GM12878 (cell line): ENCODE results near the gene PSMD13. TPM values are rescaled to one million over a fixed set of nuclear protein-coding genes. Genes with fewer than 3 reads are reported as not detected.

Experiments
- ATAC-seq: fragments of 200-7000 bp; cut with Tn5 transposase; 3 replicates; pipeline ENCODE4 v1.9.1; 2020; ENCODE audit warnings: mild to moderate bottlenecking, moderate library complexity
- BruUV-seq: library from RNA; stranded (reverse); fragments of 400-500 nt; replicated peaks from 2 replicates; lab custom pipeline; 2021; lab: Mats Ljungman, UMichigan
- CTCF ChIA-PET: fragments of 300-600 bp; sonication (Branson Sonifier 250); formaldehyde crosslinking; extraction: SDS; loops from one replicate; lab custom pipeline; 2021; ENCODE audit warnings: inconsistent platforms; lab: Yijun Ruan, JAX
- POLR2A ChIA-PET: fragments of 350-600 bp; formaldehyde crosslinking; extraction: SDS; loops from one replicate; lab custom pipeline; 2021; ENCODE audit warnings: inconsistent platforms; lab: Charles Lee
- RAD21 ChIA-PET: fragments of 300-600 bp; sonication (Branson Sonifier 250); formaldehyde crosslinking; loops from one replicate; lab custom pipeline; 2023; ENCODE audit warnings: antibody characterized with exemption; ENCODE audit not compliant: unreplicated experiment; lab: Charles Lee
- SMC1A ChIA-PET: fragments of 300-600 bp; sonication (Branson Sonifier 250); formaldehyde crosslinking; loops from one replicate; lab custom pipeline; 2023; ENCODE audit not compliant: unreplicated experiment, uncharacterized antibody; lab: Charles Lee
- DNase-seq: peaks from one replicate; pipeline ENCODE4 v3.0.0-alpha.2; 2011; ENCODE audit warnings: low read depth, low spot score
- FAIRE-seq: peaks from 3 replicates; lab custom pipeline; 2011; peaks lifted over from hg19 to GRCh38; lab: Jason Lieb, UNC
- H2AFZ ChIP-seq: 2 replicates; pipeline ENCODE4 v1.6.0; 2011; ENCODE audit warnings: low read depth, low read length, control low read depth; ENCODE audit not compliant: control insufficient read depth
- H3K27ac ChIP-seq: 2 replicates; pipeline ENCODE4 v1.5.1; 2011; ENCODE audit warnings: control low read depth; ENCODE audit not compliant: control insufficient read depth, insufficient read depth
- H3K27me3 ChIP-seq, 2 experiments: replicated peaks in 1 of 2; 2 replicates each; pipeline versions ENCODE4 v1.6.0 to v1.6.1; 2011; ENCODE audit warnings: low read length in 1 of 2; ENCODE audit not compliant: control insufficient read depth in 2 of 2, insufficient read depth in 2 of 2
- H3K36me3 ChIP-seq, 2 experiments: 2 replicates each; pipeline ENCODE4 v1.5.1; 2011; ENCODE audit warnings: low read length in 1 of 2; ENCODE audit not compliant: control insufficient read depth in 2 of 2, insufficient read depth in 2 of 2
- H3K4me1 ChIP-seq: 2 replicates; pipeline ENCODE4 v1.6.1; 2011; ENCODE audit warnings: mild to moderate bottlenecking, low read length, moderate library complexity, mixed read lengths; ENCODE audit not compliant: control insufficient read depth, insufficient read depth
- H3K4me2 ChIP-seq: 2 replicates; pipeline ENCODE4 v1.6.0; 2011; ENCODE audit warnings: control low read depth; ENCODE audit not compliant: control insufficient read depth, insufficient read depth
- H3K4me3 ChIP-seq: fragments of 200-600 bp; sonication (generic); 2 replicates; pipeline ENCODE4 v1.5.1; 2016
- H3K79me2 ChIP-seq: 2 replicates; pipeline ENCODE4 v1.6.0; 2011; ENCODE audit warnings: low read length; ENCODE audit not compliant: control insufficient read depth, insufficient read depth
- H3K9ac ChIP-seq: 2 replicates; pipeline ENCODE4 v1.8.0; 2011; ENCODE audit warnings: low read length, control low read depth, mixed read lengths; ENCODE audit not compliant: control insufficient read depth, insufficient read depth
- H3K9me3 ChIP-seq: replicated peaks from 3 replicates; pipeline ENCODE4 v1.5.1; 2011; ENCODE audit warnings: mild to moderate bottlenecking, low read length; ENCODE audit not compliant: control insufficient read depth, insufficient read depth
- H4K20me1 ChIP-seq: 2 replicates; pipeline ENCODE4 v1.6.0; 2011; ENCODE audit not compliant: control insufficient read depth, insufficient read depth
- YY1 ChIP-seq: IDR thresholded peaks from 2 replicates; pipeline ENCODE4 v1.6.1; 2011; ENCODE audit warnings: low read depth, mild to moderate bottlenecking, low read length
- ZNF274 ChIP-seq: IDR thresholded peaks from one replicate; pipeline ENCODE4 v1.8.0; 2011; ENCODE audit not compliant: insufficient read length, insufficient read depth
- ZNF384 ChIP-seq: IDR thresholded peaks from 2 replicates; pipeline ENCODE4 v1.6.1; 2012; ENCODE audit warnings: low read depth, mild to moderate bottlenecking, low read length, improper control_type of control experiment, borderline replicate concordance
- in situ Hi-C: fragments of 300-500 bp; cut with MboI; formaldehyde crosslinking; loops from 9 replicates; pipeline ENCODE4 v1.14.3; 2018; ENCODE audit warnings: mixed read lengths
- intact Hi-C: fragments of 100-400 bp; cut with micrococcal nuclease; formaldehyde crosslinking; loops from one replicate; pipeline ENCODE4 v1.14.2; 2022; ENCODE audit not compliant: unreplicated experiment
- polyA plus RNA-seq, 11 experiments: library from polyadenylated mRNA; depleted of rRNA in 4 of 11; unstranded in 6 of 11; stranded (reverse) in 5 of 11; fragments of >200 nt; fragmentation: Nextera tagmentation in 4 of 11; fragmentation: Illumina TruSeq in 1 of 11; extraction: Ambion mirVana in 4 of 11; extraction: Trizol in 1 of 11; gene quantifications; 1 replicate in 1 of 11; 2 replicates in 10 of 11; pipeline versions ENCODE4 v1.2.1 to v1.2.3, GENCODE V29; 2011 to 2016; ENCODE audit warnings: inconsistent platforms in 2 of 11, missing spikeins in 2 of 11, low read depth in 1 of 11
- total RNA-seq, 4 experiments: library from RNA; depleted of rRNA in 3 of 4; stranded (reverse); fragments of >200 nt in 3 of 4; fragmentation: Illumina TruSeq in 1 of 4; extraction: Trizol in 1 of 4; gene quantifications; 2 replicates each; pipeline versions ENCODE4 v1.2.1 to v1.2.3, GENCODE V29; 2013 to 2021
- TF ChIP-seq, protein P1 (sequence below): fragments of 450-650 bp; IDR thresholded peaks from 2 replicates; pipeline ENCODE4 v1.6.1; 2016; ENCODE audit warnings: mild to moderate bottlenecking

PSMD13 gene
- total and polyA plus RNA-seq, 10 of the 15 experiments (the other 5 are each of a cell fraction or from before 2014, with no cell fraction given), result 141 to 303 (median 177) TPM

DNA sequence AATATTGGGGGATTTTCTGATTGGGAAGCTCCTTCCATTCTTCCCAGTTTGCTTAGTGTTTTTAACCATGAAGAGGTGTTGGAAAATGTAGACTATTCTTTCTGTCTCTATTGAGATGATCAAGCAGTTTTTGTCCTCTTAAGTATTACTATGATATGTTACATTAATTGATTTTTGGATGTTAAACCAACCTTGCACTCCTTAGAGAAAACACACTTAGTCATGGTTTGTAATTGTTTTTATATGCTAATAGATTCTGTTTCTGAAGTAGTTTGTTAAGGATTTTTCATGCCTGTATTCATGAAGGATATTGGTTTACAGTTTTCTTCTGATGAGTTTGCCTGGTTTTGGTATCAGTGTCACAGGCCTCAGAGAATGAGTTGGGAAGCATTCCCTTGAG lies 39.4 kb downstream of the PSMD13 start:
- ChIA-PET SMC1A (interaction anchor here (0.7 kb wide), 1 partner anchor 9 kb away, joined by 3 read pairs; no protein-coding TSS in a partner anchor), CTCF (interaction anchor here (0.6 to 1.0 kb wide), 3 partner anchors 25 to 117 kb away, joined by 3 read pairs; no protein-coding TSS in a partner anchor), POLR2A (interaction anchor here (0.5 to 0.9 kb wide), 2 partner anchors 25 kb away, joined by 3 to 6 read pairs; no protein-coding TSS in a partner anchor), RAD21 (no interaction called here)
- TF ChIP-seq ZNF274 (no peak), YY1 (no peak), ZNF384 (no peak)
- TF ChIP-seq, protein P1, sequence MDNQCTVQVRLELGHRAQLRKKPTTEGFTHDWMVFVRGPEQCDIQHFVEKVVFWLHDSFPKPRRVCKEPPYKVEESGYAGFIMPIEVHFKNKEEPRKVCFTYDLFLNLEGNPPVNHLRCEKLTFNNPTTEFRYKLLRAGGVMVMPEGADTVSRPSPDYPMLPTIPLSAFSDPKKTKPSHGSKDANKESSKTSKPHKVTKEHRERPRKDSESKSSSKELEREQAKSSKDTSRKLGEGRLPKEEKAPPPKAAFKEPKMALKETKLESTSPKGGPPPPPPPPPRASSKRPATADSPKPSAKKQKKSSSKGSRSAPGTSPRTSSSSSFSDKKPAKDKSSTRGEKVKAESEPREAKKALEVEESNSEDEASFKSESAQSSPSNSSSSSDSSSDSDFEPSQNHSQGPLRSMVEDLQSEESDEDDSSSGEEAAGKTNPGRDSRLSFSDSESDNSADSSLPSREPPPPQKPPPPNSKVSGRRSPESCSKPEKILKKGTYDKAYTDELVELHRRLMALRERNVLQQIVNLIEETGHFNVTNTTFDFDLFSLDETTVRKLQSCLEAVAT, result no peak
- Histone ChIP-seq H3K27ac (no peak overlapping the region), H3K9ac (no peak overlapping the region), H4K20me1 (no peaks in the 10 kb centered on the region), H3K9me3 (no peaks in the 10 kb centered on the region; the same call in 2 of the 3 replicates), H3K27me3 (peaks cover 7 to 15% of the 10 kb centered on the region in 2 experiments), H3K4me2 (no peak overlapping the region), H2AFZ (no peak overlapping the region), H3K36me3 (no peaks in the 10 kb centered on the region), H3K4me1 (no peaks in the 10 kb centered on the region; the same call in 1 of the 2 replicates), H3K4me3 (no peak overlapping the region), H3K79me2 (no peaks in the 10 kb centered on the region)
- ATAC-seq, result no peak
- DNase-seq, result no peak
- in situ Hi-C loops (no loop called here), intact Hi-C loops (no loop called here)
- no TSS peak for BruUV-seq
- no peak for FAIRE-seq
